ENCODE measurements around the gene CNOT3. TPM values are rescaled to one million over a fixed set of nuclear protein-coding genes. Genes with fewer than 3 reads are reported as not detected.

CNOT3 gene
- total and polyA plus RNA-seq, 2 donors (not counting 1 experiment from before 2014, with no cell fraction given), result 28.1 to 82.1 TPM

DNA sequence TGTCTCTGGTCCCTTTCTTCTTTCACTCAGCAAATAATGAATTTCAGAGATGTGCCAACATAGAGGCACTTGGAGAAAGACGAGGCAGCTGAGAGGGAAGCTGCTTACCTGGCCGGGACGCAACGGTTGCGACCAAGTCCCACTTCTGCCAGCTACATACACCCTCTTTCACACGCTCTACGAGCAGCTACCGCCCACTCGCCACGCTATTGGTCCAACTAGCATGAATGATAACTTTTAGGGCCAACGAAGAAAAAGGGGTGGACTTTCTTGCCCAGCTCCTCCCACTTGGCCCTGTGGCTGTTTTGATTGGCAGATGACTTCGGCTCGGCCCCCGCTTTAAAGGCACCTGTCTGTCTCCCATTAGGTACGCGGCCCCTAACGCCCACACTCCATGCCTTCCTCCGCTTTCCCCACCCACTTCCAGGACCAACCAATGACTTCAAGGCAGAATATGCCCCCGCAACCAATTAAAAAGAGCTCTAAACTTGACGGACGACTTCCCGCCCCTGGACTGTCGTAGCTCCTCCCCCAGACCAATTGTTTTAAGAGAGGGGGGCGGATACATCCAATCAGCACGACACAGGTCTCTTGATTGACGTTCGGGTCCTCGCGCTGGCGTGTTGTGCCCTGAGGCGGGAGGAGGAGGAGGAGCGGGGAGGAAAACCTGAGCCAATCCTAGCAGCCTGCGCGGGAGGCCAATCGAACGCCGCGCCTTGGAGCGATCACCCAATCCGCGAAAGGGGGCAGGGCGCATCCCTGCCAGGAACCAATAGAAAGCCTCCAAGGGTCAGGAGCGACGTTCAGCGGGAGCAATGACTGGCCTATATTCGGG lies 481 bp upstream of the CNOT3 start:
- peaks cover 0 to 13% (median 2%) of the 10 kb centered on the region in 4 experiments for H3K27me3 ChIP-seq (replicated peaks in 1 of 4; ENCODE audit: control extremely low read depth in 1 of 4, control insufficient read depth in 3 of 4, insufficient read depth in 4 of 4, low read length in 3 of 4)
- no peaks in the 10 kb centered on the region for H3K9me3 Mint-ChIP-seq (ENCODE audit: insufficient read depth)
- H4K20me1 ChIP-seq (ENCODE audit: control insufficient read depth, insufficient read depth, low read length, poor library complexity, severe bottlenecking), result peaks cover 42% of the 10 kb centered on the region
- DNase-seq, result peak; percentile 100
- peak overlapping the region; percentile 4 to 96 for H3K27ac ChIP-seq (ENCODE audit: low read length in 2 of 2)
- CTCF ChIA-PET, result interaction anchor here (1.0 to 2.0 kb wide), 6 partner anchors 19 to 941 kb away, joined by 3 to 7 read pairs (median 5); partner anchors contain the start of genes LENG1, PRPF31 and TFPT
- 0% methylated on average over 34 of the region's 46 CpGs for WGBS (ENCODE audit: insufficient coverage)
- POLR2A ChIA-PET, result interaction anchor here (0.6 to 1.8 kb wide), 11 partner anchors 16 to 1517 kb away, joined by 3 to 25 read pairs (median 4); partner anchors contain the start of genes LENG1, LENG8, MBOAT7 and NDUFA3
- peaks cover 24 to 32% of the 10 kb centered on the region in 2 donors for H3K4me1 ChIP-seq (ENCODE audit: control insufficient read depth in 2 of 2, insufficient read depth in 2 of 2, low read length in 2 of 2)
- peak overlapping the region; percentile 96 for H3K4me2 ChIP-seq (replicated peaks; ENCODE audit: low read depth, low read length, poor library complexity, severe bottlenecking)
- ATAC-seq (ENCODE audit: low read depth), result peak; percentile 77
- H3K36me3 ChIP-seq (replicated peaks in 1 of 2; ENCODE audit: control extremely low read depth in 1 of 2, control insufficient read depth in 1 of 2, extremely low read depth in 1 of 2, insufficient read depth in 2 of 2, low read length in 1 of 2), result peaks cover 0 to 18% of the 10 kb centered on the region in 2 experiments
- H3K4me3 ChIP-seq (ENCODE audit: control extremely low read depth in 1 of 5, extremely low read depth in 1 of 5, insufficient read depth in 1 of 5, low read depth in 2 of 5, low read length in 4 of 5), result peak overlapping the region; percentile 9 to 94 (median 79)
- H3K27ac Mint-ChIP-seq, result peak overlapping the region; percentile 89
- H3K4me1 Mint-ChIP-seq, result peaks cover 48% of the 10 kb centered on the region
- intact Hi-C loops (cut with micrococcal nuclease), result loop anchor here (1.0 kb wide), 8 partner anchors 22 to 327 kb away; partner anchors contain the start of genes LENG1, LENG8, NDUFA3 and PRPF31
- H3K9ac ChIP-seq (ENCODE audit: low read length), result peak overlapping the region; percentile 93
- peak overlapping the region; percentile 89 for H3K4me3 Mint-ChIP-seq
- TF ChIP-seq, protein P1, sequence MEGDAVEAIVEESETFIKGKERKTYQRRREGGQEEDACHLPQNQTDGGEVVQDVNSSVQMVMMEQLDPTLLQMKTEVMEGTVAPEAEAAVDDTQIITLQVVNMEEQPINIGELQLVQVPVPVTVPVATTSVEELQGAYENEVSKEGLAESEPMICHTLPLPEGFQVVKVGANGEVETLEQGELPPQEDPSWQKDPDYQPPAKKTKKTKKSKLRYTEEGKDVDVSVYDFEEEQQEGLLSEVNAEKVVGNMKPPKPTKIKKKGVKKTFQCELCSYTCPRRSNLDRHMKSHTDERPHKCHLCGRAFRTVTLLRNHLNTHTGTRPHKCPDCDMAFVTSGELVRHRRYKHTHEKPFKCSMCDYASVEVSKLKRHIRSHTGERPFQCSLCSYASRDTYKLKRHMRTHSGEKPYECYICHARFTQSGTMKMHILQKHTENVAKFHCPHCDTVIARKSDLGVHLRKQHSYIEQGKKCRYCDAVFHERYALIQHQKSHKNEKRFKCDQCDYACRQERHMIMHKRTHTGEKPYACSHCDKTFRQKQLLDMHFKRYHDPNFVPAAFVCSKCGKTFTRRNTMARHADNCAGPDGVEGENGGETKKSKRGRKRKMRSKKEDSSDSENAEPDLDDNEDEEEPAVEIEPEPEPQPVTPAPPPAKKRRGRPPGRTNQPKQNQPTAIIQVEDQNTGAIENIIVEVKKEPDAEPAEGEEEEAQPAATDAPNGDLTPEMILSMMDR (IDR thresholded peaks at IDR 0.05), result no peak
- no peak for TF ChIP-seq EZH2 (IDR thresholded peaks at IDR 0.05; ENCODE audit: borderline replicate concordance, insufficient read depth, low read depth, low read length, poor library complexity, severe bottlenecking)
- peaks cover 45% of the 10 kb centered on the region for H3K79me2 ChIP-seq (ENCODE audit: control insufficient read depth, insufficient read depth, low read length)
- H3K9me3 ChIP-seq (ENCODE audit: control extremely low read depth in 1 of 3, control insufficient read depth in 2 of 3, insufficient read depth in 1 of 3, low read length in 2 of 3), result no peaks in the 10 kb centered on the region
- peaks cover 4% of the 10 kb centered on the region for H3K27me3 Mint-ChIP-seq
- H2AFZ ChIP-seq (ENCODE audit: insufficient read depth, low read depth, low read length, poor library complexity, severe bottlenecking), result peak overlapping the region; percentile 81
